GM21360 (cell line): ENCODE data around the gene ZNF672.
A peak's percentile ranks its signal among the peaks of the same experiment; 100 is the strongest.

ENCODE experiments used
- ATAC-seq: cut with Tn5 transposase; IDR thresholded peaks from one replicate; pipeline ENCODE4 v1.9.1; 2021; ENCODE audit warnings: mild to moderate bottlenecking, moderate library complexity; ENCODE audit not compliant: unreplicated experiment

The ZNF672 gene

GRCh38 chr1:248831842-248832241 lies 6.2 kb upstream of the ZNF672 start:
- no peak for ATAC-seq

- no peak for ATAC-seq
Measured at GRCh38 chr1:248834343-248834940, 3.6 kb upstream of the ZNF672 start.

DNA sequence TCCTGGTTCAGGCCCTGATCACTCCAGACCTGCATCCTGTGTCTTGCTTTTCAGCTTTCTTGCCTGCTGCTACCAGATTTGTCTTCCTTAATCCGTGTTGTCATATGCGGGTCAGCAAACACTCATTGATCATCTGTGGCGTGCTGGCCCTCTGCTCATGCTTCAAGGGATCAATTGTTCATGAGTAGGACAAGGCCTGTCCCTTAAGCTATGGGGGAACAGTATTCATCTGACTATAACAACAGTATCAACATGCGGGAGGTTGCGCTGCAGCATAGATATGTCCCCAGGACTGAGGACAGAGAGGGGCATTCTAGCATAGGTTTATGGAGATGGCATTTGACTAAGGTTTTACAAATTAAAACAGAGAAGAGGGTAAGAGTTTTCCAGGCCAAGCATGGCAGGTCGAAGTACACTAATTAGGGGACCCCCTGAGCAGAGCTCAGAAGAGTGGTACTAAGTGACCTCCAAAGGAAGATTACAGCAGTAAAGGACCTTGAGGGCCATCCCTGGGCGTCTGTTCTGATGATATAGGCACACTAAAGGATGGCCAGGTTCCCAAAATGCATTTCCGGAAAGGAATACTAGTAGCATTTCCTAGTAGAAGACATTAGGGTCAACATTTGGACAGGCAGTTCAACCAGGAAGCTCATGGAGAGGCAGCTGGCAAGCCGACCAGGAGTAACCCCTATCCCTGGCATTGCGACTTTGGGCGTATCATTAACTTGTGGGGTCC lies 811 bp upstream of the ZNF672 start:
- no peak for ATAC-seq

- peak; percentile 56 for ATAC-seq
Measured at GRCh38 chr1:248838357-248839167, 538 bp downstream of the ZNF672 start.

DNA sequence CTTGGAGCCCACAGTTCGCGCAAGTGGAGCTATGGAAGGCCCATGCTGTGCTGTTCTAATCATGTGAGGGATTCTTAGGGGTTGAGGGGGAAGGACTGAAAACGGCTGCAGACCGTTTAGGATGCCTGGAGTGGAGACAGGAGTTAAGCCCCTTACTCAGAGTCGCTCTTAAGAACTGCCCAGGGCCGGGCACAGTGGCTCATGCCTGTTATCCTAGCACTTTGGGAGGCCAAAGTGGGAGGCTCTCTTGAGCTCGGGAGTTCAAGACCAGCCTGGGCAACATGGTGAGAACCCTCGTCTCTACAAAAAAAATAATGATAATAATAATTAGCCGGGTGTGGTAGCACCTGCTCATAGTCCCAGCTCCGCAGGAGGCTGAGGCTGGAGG lies 1.1 kb downstream of the ZNF672 start:
- ATAC-seq, result no peak

DNA sequence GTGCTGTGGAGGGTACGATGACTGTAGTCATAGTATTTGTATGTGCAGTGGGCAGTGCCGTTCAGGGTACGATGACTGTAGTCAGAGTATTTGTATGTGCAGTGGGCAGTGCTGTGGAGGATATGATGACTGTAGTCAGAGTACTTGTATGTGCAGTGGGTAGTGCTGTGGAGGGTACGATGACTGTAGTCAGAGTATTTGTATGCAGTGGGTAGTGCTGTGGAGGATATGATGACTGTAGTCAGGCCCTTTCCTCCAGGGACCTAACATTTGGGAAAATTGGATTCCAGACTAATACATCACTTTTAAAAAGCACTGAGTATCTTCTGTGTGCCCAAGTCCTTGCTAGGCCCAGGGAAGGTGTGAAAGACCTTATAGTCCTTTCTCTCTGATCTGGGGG lies 2.9 kb downstream of the ZNF672 start:
- no peak for ATAC-seq

DNA sequence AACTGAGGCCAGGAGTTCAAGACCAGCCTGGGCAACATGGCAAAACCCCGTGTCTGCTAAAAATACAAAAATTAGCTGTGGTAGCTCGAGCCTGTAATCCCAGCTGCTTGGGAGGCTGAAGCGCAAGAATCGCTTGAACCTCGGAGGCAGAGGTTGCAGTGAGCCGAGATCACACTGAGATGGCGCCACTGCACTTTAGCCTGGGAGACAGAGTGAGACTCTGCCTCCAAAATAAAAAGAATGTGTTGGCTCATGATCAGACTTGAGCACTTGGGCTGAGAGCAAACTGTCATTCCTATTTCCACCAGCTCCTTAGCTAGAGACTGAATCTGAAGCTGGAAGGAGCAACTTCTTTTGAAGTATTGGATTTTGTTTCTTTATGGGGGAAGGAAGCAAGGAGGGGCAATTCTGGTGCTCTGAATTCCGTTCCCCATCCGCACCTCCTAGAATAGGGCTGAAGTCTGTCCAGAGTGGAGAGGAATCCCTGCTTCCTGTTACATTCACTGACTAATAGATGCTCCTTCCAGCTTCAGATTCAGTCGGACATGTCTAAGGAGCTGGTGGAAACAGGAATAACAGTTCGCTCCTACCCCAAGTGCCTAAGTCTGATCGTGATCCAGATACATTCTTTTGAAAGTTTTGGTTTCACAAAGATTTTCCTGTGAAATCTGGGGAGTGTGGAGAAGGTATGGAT lies 3.8 kb downstream of the ZNF672 start:
- ATAC-seq, result no peak

DNA sequence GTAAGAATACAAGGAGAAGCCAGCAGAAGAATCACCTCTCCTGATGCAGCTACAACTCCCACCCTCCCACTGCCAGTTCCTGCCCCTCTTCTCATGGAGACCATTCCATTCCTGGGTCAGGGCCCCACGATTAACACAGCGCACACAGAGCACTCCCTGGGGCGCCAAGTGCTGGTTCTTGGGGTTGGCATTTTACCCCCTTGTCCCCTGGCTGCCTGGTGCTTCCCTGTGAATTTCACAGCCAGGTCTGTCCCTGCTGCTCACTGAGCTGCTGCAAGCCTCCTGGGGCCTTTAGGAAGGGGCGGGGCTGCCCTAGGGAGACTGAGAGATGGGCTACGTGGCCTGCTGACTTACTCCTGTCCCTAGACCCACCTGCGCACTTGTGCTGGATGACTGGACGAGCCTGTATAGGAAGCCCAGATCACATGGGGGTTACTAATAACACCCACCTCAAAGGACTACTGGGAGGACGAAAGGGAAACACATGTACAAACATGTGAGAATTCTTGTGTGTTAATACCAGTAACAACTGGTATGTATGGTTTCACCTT lies 4.8 kb downstream of the ZNF672 start:
- peak; percentile 39 for ATAC-seq

- ATAC-seq, result no peak
Measured at GRCh38 chr1:248843687-248844086, 5.7 kb downstream of the ZNF672 start.

DNA sequence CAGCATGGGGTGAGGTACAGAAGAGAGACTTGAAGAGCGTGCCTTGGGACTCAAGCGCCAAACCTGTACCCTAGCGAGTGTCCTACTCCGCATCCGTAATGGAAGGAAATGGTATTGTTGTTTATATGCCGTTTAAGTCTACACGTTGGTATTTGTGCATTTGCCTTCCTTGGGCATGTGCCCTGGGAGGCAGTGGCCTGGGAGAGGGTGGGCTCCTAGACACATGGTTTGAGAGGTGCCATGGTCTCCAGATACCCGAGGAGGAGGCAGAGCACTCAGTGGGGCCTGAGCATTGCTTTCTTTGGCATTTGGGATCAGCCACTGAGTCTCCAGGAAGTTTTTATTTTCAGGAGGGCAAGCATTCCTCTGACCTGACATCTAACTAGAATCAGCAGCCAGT lies 6.5 kb downstream of the ZNF672 start:
- ATAC-seq, result no peak

- no peak for ATAC-seq
Measured at GRCh38 chr1:248847181-248847955, 9.3 kb downstream of the ZNF672 start.

- no peak for ATAC-seq
Measured at GRCh38 chr1:248847956-248848561, 10.0 kb downstream of the ZNF672 start.

GRCh38 chr1:248848602-248849001 lies 10.6 kb downstream of the ZNF672 start:
- no peak for ATAC-seq

- ATAC-seq, result no peak
Measured at GRCh38 chr1:248849152-248849551, 11.1 kb downstream of the ZNF672 start.

DNA sequence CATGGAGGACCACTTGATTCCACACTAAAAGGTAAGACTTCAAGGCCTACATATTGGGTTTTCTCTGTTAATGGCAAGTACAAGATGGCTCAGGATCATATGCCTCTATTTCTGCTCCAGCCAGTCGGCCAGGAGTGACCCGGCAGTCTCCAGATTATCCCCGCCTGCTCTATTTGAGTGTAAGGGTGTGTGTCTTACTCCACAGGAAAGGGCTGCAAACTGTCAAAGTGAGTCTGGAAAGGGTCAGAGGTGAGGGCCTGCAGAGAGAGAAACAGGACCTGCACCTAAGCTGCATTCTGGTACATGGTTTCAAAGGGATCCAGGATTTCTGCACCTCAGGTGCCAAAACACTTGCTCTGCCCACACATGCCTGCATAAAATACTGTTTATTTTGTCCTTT lies 11.6 kb downstream of the ZNF672 start:
- no peak for ATAC-seq

- no peak for ATAC-seq
Measured at GRCh38 chr1:248850124-248850523, 12.1 kb downstream of the ZNF672 start.

- no peak for ATAC-seq
Measured at GRCh38 chr1:248850536-248851251, 12.7 kb downstream of the ZNF672 start.

DNA sequence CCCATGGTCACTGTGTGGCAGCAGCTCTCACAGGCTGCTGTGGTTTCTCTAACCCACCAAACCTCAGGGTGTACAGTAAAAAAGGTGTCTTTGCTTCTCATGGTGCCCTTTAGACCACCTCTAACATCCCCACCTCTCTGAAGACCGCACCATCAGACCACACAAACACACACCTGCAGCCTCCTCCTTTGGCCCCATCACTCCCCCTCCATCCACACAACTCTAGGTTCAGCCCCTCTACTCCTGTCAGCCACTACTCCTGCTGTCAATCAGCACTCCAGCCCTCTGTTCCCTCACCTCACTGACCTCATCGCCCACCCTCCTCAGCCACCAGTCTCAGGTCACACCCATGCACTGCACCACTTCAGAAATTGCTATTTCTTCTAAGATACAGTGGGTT lies 13.4 kb downstream of the ZNF672 start:
- no peak for ATAC-seq
